D721Med (cell line): Measurements from ENCODE around the gene DPP8.
A peak's percentile ranks its signal among the peaks of the same experiment; 100 is the strongest.

Experiments
- DNase-seq: peaks from one replicate; pipeline ENCODE4 v3.0.0; 2011; ENCODE audit warnings: low spot score; ENCODE audit not compliant: insufficient read length
- FAIRE-seq: peaks from 2 replicates; lab custom pipeline; 2011; peaks lifted over from hg19 to GRCh38; lab: Jason Lieb, UNC
- TF ChIP-seq, protein P1 (sequence below): IDR thresholded peaks from 2 replicates; pipeline ENCODE4 v1.5.1; 2012; ENCODE audit warnings: mild to moderate bottlenecking, control low read depth; ENCODE audit not compliant: insufficient read depth; ENCODE audit errors: missing control alignments

DPP8 gene

DNA sequence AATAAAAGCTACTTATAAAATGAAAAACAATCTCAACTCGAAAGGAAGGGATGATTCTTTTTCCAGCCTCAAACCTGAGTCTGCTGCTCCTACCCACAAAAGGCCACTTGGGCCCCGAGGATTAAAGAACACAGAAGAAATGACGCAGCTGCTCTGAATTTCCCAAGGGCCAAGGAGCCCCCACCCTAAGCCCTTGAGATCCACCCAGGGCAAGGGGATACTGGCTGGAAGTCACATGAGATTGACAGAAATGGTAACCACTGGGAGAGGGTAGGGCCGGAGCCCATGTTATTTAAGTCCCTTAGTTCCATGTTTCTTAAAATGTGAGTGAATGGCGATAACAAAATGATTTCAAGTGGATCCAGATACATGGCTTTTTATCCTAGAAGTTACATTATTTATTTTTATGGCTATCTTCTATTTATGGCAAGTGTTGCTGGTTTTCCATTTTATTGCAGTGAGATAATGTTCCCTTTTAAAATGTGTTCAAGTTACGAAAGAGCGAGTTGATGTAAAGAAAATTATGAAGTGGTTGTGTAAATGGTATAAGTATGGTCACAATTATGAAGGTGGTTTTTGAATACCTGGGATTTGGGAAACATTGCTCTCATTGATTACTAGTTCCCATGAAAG, 111.6 kb downstream of the DPP8 start:
- TF ChIP-seq, protein P1, sequence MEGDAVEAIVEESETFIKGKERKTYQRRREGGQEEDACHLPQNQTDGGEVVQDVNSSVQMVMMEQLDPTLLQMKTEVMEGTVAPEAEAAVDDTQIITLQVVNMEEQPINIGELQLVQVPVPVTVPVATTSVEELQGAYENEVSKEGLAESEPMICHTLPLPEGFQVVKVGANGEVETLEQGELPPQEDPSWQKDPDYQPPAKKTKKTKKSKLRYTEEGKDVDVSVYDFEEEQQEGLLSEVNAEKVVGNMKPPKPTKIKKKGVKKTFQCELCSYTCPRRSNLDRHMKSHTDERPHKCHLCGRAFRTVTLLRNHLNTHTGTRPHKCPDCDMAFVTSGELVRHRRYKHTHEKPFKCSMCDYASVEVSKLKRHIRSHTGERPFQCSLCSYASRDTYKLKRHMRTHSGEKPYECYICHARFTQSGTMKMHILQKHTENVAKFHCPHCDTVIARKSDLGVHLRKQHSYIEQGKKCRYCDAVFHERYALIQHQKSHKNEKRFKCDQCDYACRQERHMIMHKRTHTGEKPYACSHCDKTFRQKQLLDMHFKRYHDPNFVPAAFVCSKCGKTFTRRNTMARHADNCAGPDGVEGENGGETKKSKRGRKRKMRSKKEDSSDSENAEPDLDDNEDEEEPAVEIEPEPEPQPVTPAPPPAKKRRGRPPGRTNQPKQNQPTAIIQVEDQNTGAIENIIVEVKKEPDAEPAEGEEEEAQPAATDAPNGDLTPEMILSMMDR: no peak
- DNase-seq (no peak), FAIRE-seq (no peak)

DNA sequence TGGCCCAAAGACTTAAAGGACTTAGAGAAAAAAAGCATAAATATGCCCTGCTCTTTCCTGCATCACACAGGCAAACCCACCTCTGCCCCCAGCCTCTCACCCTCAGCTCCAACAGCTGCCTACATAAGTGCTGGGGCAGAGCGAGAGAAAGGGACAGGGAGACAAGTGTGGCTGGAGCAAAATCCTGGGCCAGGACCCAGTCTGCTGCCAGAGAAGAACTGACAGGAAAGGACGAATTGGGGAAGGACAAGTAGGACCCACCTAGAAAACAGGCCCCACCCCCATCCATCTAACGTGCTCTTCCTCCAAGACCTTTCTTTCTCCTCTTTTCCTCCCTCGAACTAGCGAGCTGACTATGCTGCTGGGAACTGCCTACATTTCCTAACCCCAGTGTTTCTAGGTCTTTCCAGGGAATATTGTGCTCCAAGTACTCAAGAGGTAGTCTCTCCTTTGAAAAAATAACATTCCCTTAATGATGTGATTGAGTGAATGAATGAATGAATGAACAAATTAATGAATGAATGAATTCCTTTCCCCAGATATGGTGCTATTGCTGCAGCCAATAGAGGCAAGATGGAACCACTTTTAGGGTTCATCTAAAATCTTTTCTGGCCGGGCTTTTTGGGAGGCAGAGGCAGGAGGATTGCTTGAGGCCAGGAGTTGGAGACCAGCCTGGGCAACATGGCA, 113.2 kb downstream of the DPP8 start:
- TF ChIP-seq, protein P1: no peak
- DNase-seq (no peak), FAIRE-seq (no peak)

DNA sequence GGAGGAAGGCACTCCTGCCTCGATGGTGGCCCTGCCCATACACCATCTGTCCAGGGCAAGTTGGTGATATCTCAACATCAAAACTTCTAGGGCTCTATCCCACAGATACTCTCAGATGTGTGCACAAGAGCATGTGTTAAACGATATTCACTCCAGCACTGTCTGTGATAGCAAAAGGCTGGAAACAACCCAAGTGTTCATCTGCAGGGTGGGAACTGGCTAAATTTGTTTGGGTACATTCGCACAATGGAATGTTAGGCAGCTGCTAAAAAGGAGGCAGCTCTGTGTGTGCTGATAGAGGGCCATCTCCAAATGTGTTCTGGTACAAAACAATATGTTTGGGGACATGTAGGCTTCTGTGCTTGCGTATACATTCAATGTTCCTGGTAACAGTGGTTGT, 114.5 kb downstream of the DPP8 start:
- TF ChIP-seq, protein P1: no peak
- FAIRE-seq (no peak), DNase-seq (no peak)

DNA sequence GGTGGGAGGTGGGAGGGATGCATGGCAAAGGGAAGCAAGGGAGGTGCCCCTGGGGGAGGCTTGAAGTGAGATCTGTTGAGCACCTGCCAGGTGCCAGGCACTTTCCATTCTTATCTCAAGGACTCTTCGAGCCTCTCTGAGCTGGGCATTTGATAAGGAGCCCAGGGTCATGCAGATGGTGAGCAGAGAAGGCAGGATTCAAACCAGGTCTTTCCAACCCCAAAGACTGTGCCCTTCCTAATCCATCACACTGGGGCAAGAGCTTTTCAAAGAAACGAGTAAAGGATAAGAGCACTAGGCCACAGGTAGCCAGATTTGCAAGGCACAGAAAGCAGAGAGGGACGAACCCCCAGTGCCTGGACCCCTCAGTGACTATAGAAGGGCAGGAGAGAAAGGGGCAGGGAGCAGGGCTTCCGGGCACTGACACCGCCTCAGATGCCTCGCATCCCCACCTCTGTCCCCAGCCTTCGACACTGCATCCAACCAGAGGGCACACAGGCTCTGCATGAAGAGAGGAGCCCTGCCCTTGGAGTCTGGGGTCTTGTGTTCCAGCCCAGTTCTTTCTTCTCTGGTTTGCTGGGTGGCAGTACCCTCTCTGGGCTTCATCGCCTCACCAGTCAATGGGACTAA, 115.8 kb downstream of the DPP8 start:
- FAIRE-seq (no peak), DNase-seq (no peak)
- TF ChIP-seq, protein P1: no peak

DNA sequence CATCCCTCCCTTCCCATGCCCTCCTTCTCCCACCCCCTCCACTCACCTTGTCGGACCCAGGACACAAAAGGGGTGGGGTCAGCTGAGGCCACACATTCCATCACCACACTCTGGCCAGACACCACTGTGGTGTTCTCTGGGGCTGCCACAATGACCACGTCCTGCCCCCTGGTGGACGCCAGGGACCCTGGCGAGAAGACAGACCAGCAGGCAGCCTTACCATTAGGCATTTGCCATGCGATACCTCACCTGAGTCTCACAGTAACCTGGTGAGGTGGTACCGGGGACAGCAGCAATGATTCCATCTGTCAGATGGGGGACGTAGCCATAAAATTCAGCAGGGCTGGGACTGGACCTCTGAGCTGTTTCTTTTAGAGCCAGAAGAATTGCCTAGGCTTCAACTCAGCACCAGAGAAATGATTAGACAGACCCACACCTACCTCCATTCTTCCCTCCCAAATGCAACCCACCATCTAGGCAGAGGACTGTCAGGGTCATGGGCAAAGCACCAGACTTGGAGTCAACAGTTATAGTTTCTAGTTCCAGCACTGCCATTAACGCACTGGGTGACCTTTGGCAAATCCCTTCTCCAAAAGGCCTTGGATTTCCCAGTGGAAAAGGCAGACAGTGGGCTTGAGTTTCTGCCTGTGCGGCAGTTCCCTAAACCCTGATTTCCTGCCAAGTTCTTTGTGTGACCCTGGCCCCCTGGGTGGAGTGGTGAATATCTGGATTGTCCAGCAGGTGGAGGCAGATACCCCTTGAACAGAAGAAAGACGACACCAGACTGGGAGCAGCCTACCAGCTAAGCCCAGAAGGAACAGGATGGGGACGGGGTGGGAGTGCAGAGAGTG, 116.5 kb downstream of the DPP8 start:
- TF ChIP-seq, protein P1: peak; percentile 90
- FAIRE-seq: no peak
- DNase-seq: peak; percentile 98

DNA sequence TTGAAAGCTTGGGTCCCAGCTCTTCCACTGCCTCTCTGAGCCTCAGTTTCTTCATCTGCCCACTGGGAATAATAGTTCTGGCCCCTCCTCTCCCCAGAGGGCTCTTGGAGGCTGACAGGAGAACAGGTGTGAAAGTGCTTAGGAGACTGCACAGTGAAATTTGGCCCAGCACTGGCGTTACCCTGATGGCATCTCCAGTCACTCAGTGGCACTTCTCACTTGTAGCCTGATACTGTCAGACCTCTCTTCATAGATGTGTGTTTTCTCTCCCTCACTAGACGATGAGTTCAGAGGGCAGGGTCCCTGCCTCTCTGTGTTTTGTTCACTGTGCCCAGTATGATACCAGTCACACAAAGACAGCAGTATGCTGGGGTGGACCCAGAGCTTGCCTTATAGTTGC, 117.5 kb downstream of the DPP8 start:
- DNase-seq: no peak
- FAIRE-seq: no peak
- TF ChIP-seq, protein P1: no peak
